Thyroid gland (tissue), 4 donors: ENCODE data around the gene TMEM132D.

ENCODE experiments used
- CTCF ChIP-seq, 6 experiments: fragments of 200-600 bp in 3 of 6; fragments of 450-650 bp in 3 of 6; sonication (generic) in 3 of 6; IDR thresholded peaks; one replicate each; pipeline ENCODE4 v1.5.1; 2016 to 2019; ENCODE audit warnings: antibody characterized with exemption in 6 of 6, mild to moderate bottlenecking in 2 of 6, inconsistent platforms in 1 of 6, moderate library complexity in 1 of 6
- POLR2A ChIP-seq, 2 donors: fragments of 450-650 bp; IDR thresholded peaks; one replicate each; pipeline ENCODE4 v1.6.1; 2017; ENCODE audit warnings: antibody characterized with exemption in 2 of 2, mild to moderate bottlenecking in 2 of 2, moderate library complexity in 1 of 2

- TF ChIP-seq POLR2A (IDR thresholded peaks at IDR 0.05) (no peak), CTCF (IDR thresholded peaks at IDR 0.05) (no peak)
These were observed 284.6 kb downstream of the TMEM132D start for GRCh38 chr12:129619271-129619670.
